ENCODE measurements around the gene FGF16.
"Not testable (repeated sequence)": the region's sequence is repeated elsewhere in the genome, so short reads cannot be mapped to it uniquely, and the experiment has no call there.

- not testable (repeated sequence) for TF ChIP-seq CTCF (IDR thresholded peaks at IDR 0.05); POLR2AphosphoS5 (IDR thresholded peaks at IDR 0.05; ENCODE audit: low read depth, low read length); REST (IDR thresholded peaks at IDR 0.05; ENCODE audit: insufficient read depth in 1 of 2, low read depth in 2 of 2, low read length in 1 of 2)
These were observed 53.0 kb downstream of the FGF16 start for GRCh38 chrX:77500164-77500563.

Data from Panc1 (cell line).